ENCODE measurements around the gene MMP24. TPM values are rescaled to one million over a fixed set of nuclear protein-coding genes. Genes with fewer than 3 reads are reported as not detected.

The MMP24 gene
- total RNA-seq, 1 donor from 2014 or later: not detected

GRCh38 chr20:35284267-35284991, 57.9 kb downstream of the MMP24 start, which contains the start of gene EIF6:
Gene EIF6 (minus strand): TSS chr20:35284772. CDS start chr20:35284487, 285 bp downstream.
- Mint-ChIP-seq H3K27me3 (no peaks in the 10 kb centered on the region), H3K4me3 (peak within 1 kb of the TSS; percentile 90), H3K27ac (peak within 1 kb of the TSS; percentile 95), H3K36me3 (ENCODE audit: low read depth) (peaks cover 36% of the 10 kb centered on the region), H3K4me1 (peaks cover 27% of the 10 kb centered on the region), H3K9me3 (no peaks in the 10 kb centered on the region)
- peak; percentile 94 for DNase-seq
- intact Hi-C loops (cut with micrococcal nuclease): loop anchor here (1.0 to 2.0 kb wide), 2 partner anchors 20 to 137 kb away; partner anchors contain the start of gene EDEM2

- peaks cover 24% of the 10 kb centered on the region for H3K4me1 Mint-ChIP-seq
- no peaks in the 10 kb centered on the region for H3K9me3 Mint-ChIP-seq
- peak overlapping the region; percentile 90 for H3K4me3 Mint-ChIP-seq
- H3K36me3 Mint-ChIP-seq (ENCODE audit: low read depth): peaks cover 28% of the 10 kb centered on the region
- intact Hi-C loops (cut with micrococcal nuclease): loop anchor here (1.0 to 2.0 kb wide), 2 partner anchors 20 to 138 kb away; partner anchors contain the start of gene EDEM2
- peak overlapping the region; percentile 95 for H3K27ac Mint-ChIP-seq
- DNase-seq: no peak
- H3K27me3 Mint-ChIP-seq: no peaks in the 10 kb centered on the region
Measured at GRCh38 chr20:35284992-35285805, 58.7 kb downstream of the MMP24 start.

GRCh38 chr20:35285806-35286076, 59.3 kb downstream of the MMP24 start:
- peaks cover 24% of the 10 kb centered on the region for H3K4me1 Mint-ChIP-seq
- peak overlapping the region; percentile 90 for H3K4me3 Mint-ChIP-seq
- no peaks in the 10 kb centered on the region for H3K9me3 Mint-ChIP-seq
- peak overlapping the region; percentile 87 for H3K27ac Mint-ChIP-seq
- DNase-seq: no peak
- peaks cover 24% of the 10 kb centered on the region for H3K36me3 Mint-ChIP-seq (ENCODE audit: low read depth)
- intact Hi-C loops (cut with micrococcal nuclease): loop anchor here (2.0 kb wide), 1 partner anchor 19 kb away; no protein-coding TSS in a partner anchor
- no peaks in the 10 kb centered on the region for H3K27me3 Mint-ChIP-seq

GRCh38 chr20:35286077-35286898, 59.8 kb downstream of the MMP24 start:
- DNase-seq: no peak
- peaks cover 24% of the 10 kb centered on the region for H3K4me1 Mint-ChIP-seq
- intact Hi-C loops (cut with micrococcal nuclease): no loop called here
- peaks cover 1% of the 10 kb centered on the region for H3K27me3 Mint-ChIP-seq
- no peaks in the 10 kb centered on the region for H3K9me3 Mint-ChIP-seq
- peak overlapping the region; percentile 87 for H3K27ac Mint-ChIP-seq
- peaks cover 23% of the 10 kb centered on the region for H3K36me3 Mint-ChIP-seq (ENCODE audit: low read depth)
- peak overlapping the region; percentile 90 for H3K4me3 Mint-ChIP-seq

GRCh38 chr20:35286899-35287508, 60.5 kb downstream of the MMP24 start:
- H3K27ac Mint-ChIP-seq: no peak overlapping the region
- no peak for DNase-seq
- H3K9me3 Mint-ChIP-seq: no peaks in the 10 kb centered on the region
- intact Hi-C loops (cut with micrococcal nuclease): no loop called here
- H3K4me3 Mint-ChIP-seq: no peak overlapping the region
- H3K27me3 Mint-ChIP-seq: peaks cover 1% of the 10 kb centered on the region
- peaks cover 18% of the 10 kb centered on the region for H3K36me3 Mint-ChIP-seq (ENCODE audit: low read depth)
- peaks cover 24% of the 10 kb centered on the region for H3K4me1 Mint-ChIP-seq

- Mint-ChIP-seq H3K9me3 (no peaks in the 10 kb centered on the region), H3K36me3 (ENCODE audit: low read depth) (peaks cover 13% of the 10 kb centered on the region), H3K4me1 (peaks cover 20% of the 10 kb centered on the region), H3K27me3 (peaks cover 2% of the 10 kb centered on the region), H3K4me3 (no peak overlapping the region), H3K27ac (no peak overlapping the region)
- intact Hi-C loops (cut with micrococcal nuclease): no loop called here
- DNase-seq: no peak
Measured at GRCh38 chr20:35287509-35288324, 61.2 kb downstream of the MMP24 start.

GRCh38 chr20:35288325-35289060, 62.0 kb downstream of the MMP24 start:
- intact Hi-C loops (cut with micrococcal nuclease): no loop called here
- Mint-ChIP-seq H3K9me3 (no peaks in the 10 kb centered on the region), H3K4me1 (peaks cover 17% of the 10 kb centered on the region), H3K27me3 (peaks cover 4% of the 10 kb centered on the region), H3K36me3 (ENCODE audit: low read depth) (peaks cover 9% of the 10 kb centered on the region), H3K27ac (no peak overlapping the region), H3K4me3 (no peak overlapping the region)
- no peak for DNase-seq

GRCh38 chr20:35290186-35290886, 63.8 kb downstream of the MMP24 start:
- H3K27ac Mint-ChIP-seq: no peak overlapping the region
- no peaks in the 10 kb centered on the region for H3K9me3 Mint-ChIP-seq
- peaks cover 7% of the 10 kb centered on the region for H3K4me1 Mint-ChIP-seq
- intact Hi-C loops (cut with micrococcal nuclease): no loop called here
- H3K36me3 Mint-ChIP-seq (ENCODE audit: low read depth): no peaks in the 10 kb centered on the region
- no peak for DNase-seq
- no peak overlapping the region for H3K4me3 Mint-ChIP-seq
- peaks cover 10% of the 10 kb centered on the region for H3K27me3 Mint-ChIP-seq

- peaks cover 1% of the 10 kb centered on the region for H3K4me1 Mint-ChIP-seq
- peaks cover 13% of the 10 kb centered on the region for H3K27me3 Mint-ChIP-seq
- intact Hi-C loops (cut with micrococcal nuclease): no loop called here
- no peaks in the 10 kb centered on the region for H3K36me3 Mint-ChIP-seq (ENCODE audit: low read depth)
- H3K27ac Mint-ChIP-seq: no peak overlapping the region
- H3K4me3 Mint-ChIP-seq: no peak overlapping the region
- no peak for DNase-seq
- no peaks in the 10 kb centered on the region for H3K9me3 Mint-ChIP-seq
Measured at GRCh38 chr20:35290887-35291417, 64.5 kb downstream of the MMP24 start.

GRCh38 chr20:35291654-35292503, 65.4 kb downstream of the MMP24 start, which contains the start of gene FAM83C:
Gene FAM83C (minus strand): TSS chr20:35292425. CDS start chr20:35292304, 121 bp downstream.
- Mint-ChIP-seq H3K4me1 (no peaks in the 10 kb centered on the region), H3K27me3 (peaks cover 13% of the 10 kb centered on the region), H3K36me3 (ENCODE audit: low read depth) (no peaks in the 10 kb centered on the region), H3K4me3 (no peak within 1 kb of the TSS), H3K27ac (no peak within 1 kb of the TSS), H3K9me3 (no peaks in the 10 kb centered on the region)
- intact Hi-C loops (cut with micrococcal nuclease): no loop called here
- DNase-seq: no peak

All from activated CD4-positive, alpha-beta T cell treated with anti-CD3 and anti-CD28 coated beads, Interleukin-2, amount 10 ng/mL, durations not matched to agents 24 days and 14 days (primary cell).